Left ventricle myocardium superior (tissue), 1 donor: ENCODE measurements around the gene OPN3. TPM values are rescaled to one million over a fixed set of nuclear protein-coding genes. Genes with fewer than 3 reads are reported as not detected.

Experiments used
- ATAC-seq: fragments of 200-7000 bp; cut with Tn5 transposase; one replicate; pipeline ENCODE4 v1.9.1; 2020; ENCODE audit warnings: mild to moderate bottlenecking, moderate library complexity
- DNase-seq: peaks from one replicate; pipeline ENCODE4 v3.0.0-alpha.2; 2020
- intact Hi-C: fragments of 100-400 bp; cut with micrococcal nuclease; formaldehyde crosslinking; loops from one replicate; pipeline ENCODE4 v1.11.0; 2022
- total RNA-seq: library from RNA; stranded (reverse); fragmentation: NEBNext Ultra II Directional; extraction: Animal tissue kit (Norgen Biotek cat#: 25700); gene quantifications from one replicate; pipeline ENCODE4 v1.2.1, GENCODE V29; 2021
- donor health status: DM: no; HTN: yes; CAD: no; lungs with severe emphysema.

The OPN3 gene
- total RNA-seq, 1 donor from 2014 or later = 4.3 TPM

- no peak for ATAC-seq
- intact Hi-C loops = no loop called here
- no peak for DNase-seq
Measured at GRCh38 chr1:241553886-241554592, 86.1 kb downstream of the OPN3 start.

- ATAC-seq = peak; percentile 61
- peak; percentile 38 for DNase-seq
- intact Hi-C loops = no loop called here
Measured at GRCh38 chr1:241551759-241552638, 88.2 kb downstream of the OPN3 start.

- ATAC-seq (no peak), DNase-seq (no peak)
- intact Hi-C loops = no loop called here
Measured at GRCh38 chr1:241550318-241550717, 89.9 kb downstream of the OPN3 start.

GRCh38 chr1:241548008-241548407 is 92.2 kb downstream of the OPN3 start:
- no peak for ATAC-seq
- intact Hi-C loops = no loop called here
- no peak for DNase-seq

Other genes with a start within 250 kb of the OPN3 start
- gene FH, start 120.6 kb downstream of the OPN3 start, total RNA-seq = 242 TPM
- 0.22 TPM for gene KMO, start 108.0 kb downstream of the OPN3 start, total RNA-seq
- gene CHML, start within 50 bp of the OPN3 start, total RNA-seq = 6.0 TPM
- not detected for gene WDR64, start 11.9 kb upstream of the OPN3 start, total RNA-seq
- gene EXO1, start 207.8 kb upstream of the OPN3 start, total RNA-seq = 0.35 TPM